AG09319 (cell line): ENCODE measurements around the gene TPST1.
"Not testable (repeated sequence)": the region's sequence is repeated elsewhere in the genome, so short reads cannot be mapped to it uniquely, and the experiment has no call there.

Experiments
- DNase-seq: peaks from one replicate; pipeline ENCODE4 v3.0.0-alpha.2; 2010; ENCODE audit warnings: low read depth; ENCODE audit errors: extremely low read depth
- CTCF ChIP-seq: IDR thresholded peaks from 2 replicates; pipeline ENCODE4 v1.5.1; 2011; ENCODE audit warnings: low read depth, mild to moderate bottlenecking, inconsistent platforms, low read length, moderate library complexity

TPST1 gene

DNA sequence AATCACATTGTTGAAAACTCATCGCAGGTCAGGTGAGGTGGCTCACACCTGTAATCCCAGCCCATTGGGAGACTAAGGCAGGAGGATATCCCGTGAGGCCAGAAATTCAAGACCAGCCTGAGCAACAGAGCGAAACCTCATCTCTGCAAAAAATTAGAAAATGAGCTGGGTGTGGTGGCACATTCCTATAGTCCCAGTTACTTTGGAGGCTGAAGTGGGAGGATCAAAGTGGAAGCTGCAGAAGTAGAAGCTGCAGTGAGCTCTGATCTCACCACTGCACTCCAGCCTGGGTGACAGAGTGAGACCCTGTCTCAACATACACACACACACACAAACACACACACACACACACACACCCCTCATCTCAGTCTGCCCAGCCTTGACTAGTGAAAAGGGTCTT lies 190.9 kb downstream of the TPST1 start:
- DNase-seq = not testable (repeated sequence)

- DNase-seq = not testable (repeated sequence)
These were observed 193.7 kb downstream of the TPST1 start for GRCh38 chr7:66398841-66399240.

DNA sequence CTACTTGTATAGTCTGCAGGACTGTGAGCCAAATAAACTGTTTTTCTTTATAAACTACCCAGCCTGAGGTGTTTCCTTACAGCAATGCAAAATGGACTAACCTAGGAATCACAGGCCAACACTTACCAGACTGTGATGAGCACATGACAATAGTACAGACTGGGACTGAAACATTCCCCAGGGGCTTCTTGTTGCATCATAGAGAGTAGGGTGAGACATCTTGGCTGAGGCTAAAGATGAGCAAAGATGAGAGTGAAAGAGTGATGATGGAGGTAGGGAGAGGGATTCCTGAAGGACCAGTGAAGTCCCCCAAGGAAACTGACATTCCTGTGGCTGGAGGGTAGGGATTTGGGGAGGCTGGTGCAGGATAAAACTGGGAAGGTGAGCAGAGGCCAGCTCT lies 194.4 kb downstream of the TPST1 start:
- no peak for TF ChIP-seq CTCF
- no peak for DNase-seq

- TF ChIP-seq CTCF = no peak
- no peak for DNase-seq
These were observed 195.3 kb downstream of the TPST1 start for GRCh38 chr7:66400400-66400799.

GRCh38 chr7:66401126-66401525 lies 196.0 kb downstream of the TPST1 start:
- not testable (repeated sequence) for DNase-seq

GRCh38 chr7:66401932-66402331 lies 196.8 kb downstream of the TPST1 start:
- not testable (repeated sequence) for DNase-seq

- no peak for DNase-seq
- no peak for TF ChIP-seq CTCF
These were observed 198.4 kb downstream of the TPST1 start for GRCh38 chr7:66403564-66403963.

DNA sequence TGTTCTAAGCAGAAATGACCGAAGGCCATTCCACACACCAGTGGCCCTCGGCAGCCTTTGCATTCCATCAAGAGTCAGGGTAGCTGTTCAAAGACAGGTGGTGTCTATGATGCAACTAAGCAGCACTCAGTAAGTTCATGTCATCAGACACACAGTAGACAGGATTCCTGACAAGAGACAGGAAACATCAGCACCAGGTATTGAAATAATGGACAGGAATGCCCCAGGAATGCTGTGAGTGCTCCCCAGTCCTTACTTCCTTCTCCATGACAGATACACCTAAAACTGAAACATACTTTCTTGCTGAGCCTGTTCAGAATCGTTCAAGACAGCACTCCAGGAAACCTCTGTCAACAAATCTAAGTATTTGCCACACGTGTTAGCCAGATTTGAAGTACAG lies 204.4 kb downstream of the TPST1 start:
- no peak for DNase-seq
- TF ChIP-seq CTCF = no peak
